ENCODE results near the gene XYLT1. TPM values are rescaled to one million over a fixed set of nuclear protein-coding genes. Genes with fewer than 3 reads are reported as not detected.
"Not testable (repeated sequence)": the region's sequence is repeated elsewhere in the genome, so short reads cannot be mapped to it uniquely, and the experiment has no call there.

Gene XYLT1
- total RNA-seq, 1 experiment from 2014 or later = 7.5 TPM

DNA sequence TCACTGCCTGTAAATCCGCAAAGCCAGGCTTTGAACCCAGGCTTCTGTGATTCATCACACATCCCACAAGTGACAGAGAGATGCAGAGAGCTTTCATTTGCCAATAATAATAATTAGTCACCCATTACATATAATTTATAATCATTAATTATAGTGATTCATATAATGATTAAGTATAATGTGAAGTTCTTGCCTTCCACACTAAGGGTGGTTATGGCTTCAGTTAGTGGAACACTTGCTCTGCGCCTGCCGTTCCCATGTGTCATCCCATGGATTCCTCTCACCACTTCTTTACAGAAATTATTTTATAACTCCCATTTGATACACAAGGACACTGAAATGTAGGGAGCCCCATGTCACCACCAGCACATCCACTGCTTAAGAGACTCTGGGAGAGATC, 39.8 kb upstream of the XYLT1 start:
- CTCF ChIA-PET = interaction anchor here (1.1 kb wide), 1 partner anchor 11 kb away, joined by 3 read pairs; no protein-coding TSS in a partner anchor
- no peaks in the 10 kb centered on the region for H3K36me3 Mint-ChIP-seq (ENCODE audit: insufficient read depth, unreplicated experiment)
- H3K27ac Mint-ChIP-seq (ENCODE audit: unreplicated experiment) = no peak overlapping the region
- H3K27me3 Mint-ChIP-seq (ENCODE audit: unreplicated experiment) = peaks cover 47% of the 10 kb centered on the region
- TF ChIP-seq, protein P1, sequence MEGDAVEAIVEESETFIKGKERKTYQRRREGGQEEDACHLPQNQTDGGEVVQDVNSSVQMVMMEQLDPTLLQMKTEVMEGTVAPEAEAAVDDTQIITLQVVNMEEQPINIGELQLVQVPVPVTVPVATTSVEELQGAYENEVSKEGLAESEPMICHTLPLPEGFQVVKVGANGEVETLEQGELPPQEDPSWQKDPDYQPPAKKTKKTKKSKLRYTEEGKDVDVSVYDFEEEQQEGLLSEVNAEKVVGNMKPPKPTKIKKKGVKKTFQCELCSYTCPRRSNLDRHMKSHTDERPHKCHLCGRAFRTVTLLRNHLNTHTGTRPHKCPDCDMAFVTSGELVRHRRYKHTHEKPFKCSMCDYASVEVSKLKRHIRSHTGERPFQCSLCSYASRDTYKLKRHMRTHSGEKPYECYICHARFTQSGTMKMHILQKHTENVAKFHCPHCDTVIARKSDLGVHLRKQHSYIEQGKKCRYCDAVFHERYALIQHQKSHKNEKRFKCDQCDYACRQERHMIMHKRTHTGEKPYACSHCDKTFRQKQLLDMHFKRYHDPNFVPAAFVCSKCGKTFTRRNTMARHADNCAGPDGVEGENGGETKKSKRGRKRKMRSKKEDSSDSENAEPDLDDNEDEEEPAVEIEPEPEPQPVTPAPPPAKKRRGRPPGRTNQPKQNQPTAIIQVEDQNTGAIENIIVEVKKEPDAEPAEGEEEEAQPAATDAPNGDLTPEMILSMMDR (IDR thresholded peaks at IDR 0.05; ENCODE audit: unreplicated experiment) = no peak
- BruUV-seq (replicated peaks) = no TSS peak
- intact Hi-C loops (cut with micrococcal nuclease; ENCODE audit: unreplicated experiment) = no loop called here
- no peak for DNase-seq
- no peak overlapping the region for H3K4me3 Mint-ChIP-seq (ENCODE audit: low read depth, unreplicated experiment)
- H3K4me1 Mint-ChIP-seq (ENCODE audit: low read depth, unreplicated experiment) = no peaks in the 10 kb centered on the region
- H3K9me3 Mint-ChIP-seq (ENCODE audit: low read depth, unreplicated experiment) = peaks cover 7% of the 10 kb centered on the region

DNA sequence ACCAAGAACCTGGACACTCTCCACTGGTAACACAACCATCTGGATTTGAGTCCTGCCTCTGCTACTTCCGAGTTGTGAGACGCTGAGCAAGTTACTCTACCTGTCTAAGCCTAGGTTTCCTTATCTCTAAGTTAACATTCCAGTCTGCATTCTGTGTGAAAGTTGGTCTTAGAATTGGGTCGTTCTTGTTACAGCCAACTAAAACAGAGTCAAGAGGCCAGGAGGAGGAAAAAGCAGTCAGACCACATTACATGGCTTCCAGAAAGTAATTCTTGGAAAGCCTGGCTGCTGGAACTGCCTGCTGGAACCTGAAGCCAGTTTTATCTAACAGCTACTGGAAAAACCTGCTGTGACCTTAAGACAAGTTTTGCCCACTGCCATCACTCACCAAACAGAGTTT, 38.4 kb upstream of the XYLT1 start:
- no peak for DNase-seq
- CTCF ChIA-PET = no interaction called here
- TF ChIP-seq, protein P1 (IDR thresholded peaks at IDR 0.05; ENCODE audit: unreplicated experiment) = no peak
- no peak overlapping the region for H3K4me3 Mint-ChIP-seq (ENCODE audit: low read depth, unreplicated experiment)
- H3K27me3 Mint-ChIP-seq (ENCODE audit: unreplicated experiment) = peaks cover 47% of the 10 kb centered on the region
- H3K9me3 Mint-ChIP-seq (ENCODE audit: low read depth, unreplicated experiment) = peaks cover 7% of the 10 kb centered on the region
- no peaks in the 10 kb centered on the region for H3K36me3 Mint-ChIP-seq (ENCODE audit: insufficient read depth, unreplicated experiment)
- H3K4me1 Mint-ChIP-seq (ENCODE audit: low read depth, unreplicated experiment) = no peaks in the 10 kb centered on the region
- no peak overlapping the region for H3K27ac Mint-ChIP-seq (ENCODE audit: unreplicated experiment)
- intact Hi-C loops (cut with micrococcal nuclease; ENCODE audit: unreplicated experiment) = no loop called here
- BruUV-seq (replicated peaks) = no TSS peak

DNA sequence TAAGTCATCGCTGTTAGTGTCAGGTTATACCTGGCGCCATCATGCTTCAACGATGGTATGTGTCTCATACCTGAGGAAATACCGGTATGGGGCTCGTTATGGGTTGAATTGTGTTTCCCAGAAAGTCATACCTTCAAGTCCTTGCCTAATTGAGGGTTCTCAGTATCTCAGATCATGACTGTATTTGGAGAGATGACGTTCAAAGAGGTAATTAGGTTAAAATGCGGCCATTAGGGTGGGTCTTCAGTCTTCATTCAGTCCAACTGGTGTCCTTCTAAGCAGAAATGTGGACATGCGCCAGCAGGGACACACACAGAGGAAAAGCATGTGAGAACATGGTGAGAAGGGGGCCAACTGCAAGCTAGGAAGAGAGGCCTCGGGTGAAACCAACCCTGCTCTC, 37.5 kb upstream of the XYLT1 start:
- H3K9me3 Mint-ChIP-seq (ENCODE audit: low read depth, unreplicated experiment) = peaks cover 7% of the 10 kb centered on the region
- TF ChIP-seq, protein P1 (IDR thresholded peaks at IDR 0.05; ENCODE audit: unreplicated experiment) = no peak
- H3K27ac Mint-ChIP-seq (ENCODE audit: unreplicated experiment) = no peak overlapping the region
- no peaks in the 10 kb centered on the region for H3K36me3 Mint-ChIP-seq (ENCODE audit: insufficient read depth, unreplicated experiment)
- peaks cover 50% of the 10 kb centered on the region for H3K27me3 Mint-ChIP-seq (ENCODE audit: unreplicated experiment)
- no peaks in the 10 kb centered on the region for H3K4me1 Mint-ChIP-seq (ENCODE audit: low read depth, unreplicated experiment)
- CTCF ChIA-PET = no interaction called here
- no peak for DNase-seq
- no TSS peak for BruUV-seq (replicated peaks)
- H3K4me3 Mint-ChIP-seq (ENCODE audit: low read depth, unreplicated experiment) = no peak overlapping the region
- intact Hi-C loops (cut with micrococcal nuclease; ENCODE audit: unreplicated experiment) = no loop called here

DNA sequence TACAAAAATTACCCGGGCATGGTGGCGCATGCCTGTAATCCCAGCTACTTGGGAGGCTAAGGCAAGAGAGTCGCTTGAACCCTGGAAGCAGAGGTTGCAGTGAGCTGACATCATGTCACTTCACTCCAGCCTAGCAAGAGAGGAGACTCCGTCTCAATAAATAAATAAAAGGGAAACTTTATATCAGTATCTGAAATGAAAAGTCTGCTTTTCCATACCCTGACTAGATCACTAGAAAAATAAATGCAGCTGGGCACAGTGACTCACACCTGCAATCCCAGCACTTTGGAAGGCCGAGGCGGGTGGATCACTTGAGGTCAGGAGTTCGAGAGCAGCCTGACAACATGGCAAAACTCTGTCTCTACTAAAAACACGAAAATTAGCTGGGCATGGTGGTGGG, 36.8 kb upstream of the XYLT1 start:
- H3K4me1 Mint-ChIP-seq (ENCODE audit: low read depth, unreplicated experiment); H3K36me3 Mint-ChIP-seq (ENCODE audit: insufficient read depth, unreplicated experiment); BruUV-seq (replicated peaks); DNase-seq; intact Hi-C loops (cut with micrococcal nuclease; ENCODE audit: unreplicated experiment); H3K9me3 Mint-ChIP-seq (ENCODE audit: low read depth, unreplicated experiment); H3K27ac Mint-ChIP-seq (ENCODE audit: unreplicated experiment); H3K4me3 Mint-ChIP-seq (ENCODE audit: low read depth, unreplicated experiment): not testable (repeated sequence)
- CTCF ChIA-PET = interaction anchor here (0.6 kb wide), 1 partner anchor 19 kb away, joined by 8 read pairs; no protein-coding TSS in a partner anchor
- H3K27me3 Mint-ChIP-seq (ENCODE audit: unreplicated experiment) = peaks cover 53% of the 10 kb centered on the region

DNA sequence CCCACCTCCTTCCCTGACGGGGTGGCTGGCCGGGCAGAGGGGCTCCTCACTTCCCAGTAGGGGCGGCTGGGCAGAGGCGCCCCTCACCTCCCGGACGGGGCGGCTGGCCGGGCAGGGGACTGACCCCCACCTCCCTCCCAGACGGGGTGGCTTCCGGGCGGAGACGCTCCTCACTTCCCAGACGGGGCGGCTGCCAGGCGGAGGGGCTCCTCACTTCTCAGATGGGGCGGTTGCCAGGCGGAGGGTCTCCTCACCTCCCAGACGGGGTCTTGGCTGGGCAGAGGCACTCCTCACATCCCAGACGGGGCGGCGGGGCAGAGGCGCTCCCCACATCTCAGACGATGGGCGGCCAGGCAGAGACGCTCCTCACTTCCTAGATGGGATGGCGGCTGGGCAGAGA, 35.1 kb upstream of the XYLT1 start:
- CTCF ChIA-PET; intact Hi-C loops (cut with micrococcal nuclease; ENCODE audit: unreplicated experiment); H3K27ac Mint-ChIP-seq (ENCODE audit: unreplicated experiment); H3K36me3 Mint-ChIP-seq (ENCODE audit: insufficient read depth, unreplicated experiment); H3K9me3 Mint-ChIP-seq (ENCODE audit: low read depth, unreplicated experiment); H3K4me1 Mint-ChIP-seq (ENCODE audit: low read depth, unreplicated experiment); DNase-seq; BruUV-seq (replicated peaks); H3K4me3 Mint-ChIP-seq (ENCODE audit: low read depth, unreplicated experiment): not testable (repeated sequence)
- H3K27me3 Mint-ChIP-seq (ENCODE audit: unreplicated experiment) = peaks cover 51% of the 10 kb centered on the region
